K562 (cell line): ENCODE measurements around the gene PLAAT3. TPM values are rescaled to one million over a fixed set of nuclear protein-coding genes. Genes with fewer than 3 reads are reported as not detected.

Source experiments
- AFF4 ChIP-seq: sonication (generic); formaldehyde crosslinking; IDR thresholded peaks from 2 replicates; pipeline ENCODE4 v1.8.0; 2023; ENCODE audit warnings: mild to moderate bottlenecking, missing genetic modification reagents
- ARID1B ChIP-seq: fragments of 450-650 bp; IDR thresholded peaks from 2 replicates; pipeline ENCODE4 v1.6.1; 2016; ENCODE audit warnings: antibody characterized with exemption, mild to moderate bottlenecking, inconsistent platforms
- CBX5 ChIP-seq: IDR thresholded peaks from 2 replicates; pipeline ENCODE4 v1.6.1; 2014; ENCODE audit warnings: low read depth, borderline replicate concordance
- EGR1 ChIP-seq: fragments of 450-650 bp; conservative IDR thresholded peaks from 2 replicates; pipeline ENCODE4 v1.6.1; 2017; ENCODE audit warnings: mild to moderate bottlenecking
- FOXA3 ChIP-seq, 2 experiments: fragments of 450-650 bp in 1 of 2; sonication (generic) in 1 of 2; formaldehyde crosslinking; IDR thresholded peaks in 1 of 2; conservative IDR thresholded peaks in 1 of 2; 2 replicates each; pipeline versions ENCODE4 v1.4.0 to v1.8.0; 2020 to 2022; ENCODE audit warnings: mild to moderate bottlenecking in 2 of 2, missing genetic modification reagents in 1 of 2
- HES1 ChIP-seq: fragments of 450-650 bp; IDR thresholded peaks from 2 replicates; pipeline ENCODE4 v1.6.1; 2016; ENCODE audit warnings: low read depth, mild to moderate bottlenecking, moderate library complexity
- LARP7 ChIP-seq: fragments of 450-650 bp; IDR thresholded peaks from 2 replicates; pipeline ENCODE4 v1.6.1; 2016
- MGA ChIP-seq: fragments of 450-650 bp; IDR thresholded peaks from 2 replicates; pipeline ENCODE4 v1.6.1; 2016; ENCODE audit warnings: mild to moderate bottlenecking, moderate library complexity
- MYNN ChIP-seq, 2 experiments: sonication (generic); formaldehyde crosslinking in 1 of 2; IDR thresholded peaks; 2 replicates each; pipeline versions ENCODE4 v1.5.0 to v1.6.1; 2016 to 2020; ENCODE audit warnings: antibody characterized with exemption in 1 of 2, missing genetic modification reagents in 1 of 2
- SMARCC2 ChIP-seq: fragments of 450-650 bp; IDR thresholded peaks from 2 replicates; pipeline ENCODE4 v1.6.1; 2017; ENCODE audit warnings: antibody characterized with exemption, moderate library complexity, mild to moderate bottlenecking, low read depth
- polyA plus RNA-seq, 8 experiments: library from polyadenylated mRNA; depleted of rRNA in 4 of 8; stranded (reverse) in 5 of 8; unstranded in 3 of 8; fragments of >200 nt; fragmentation: Nextera tagmentation in 2 of 8; fragmentation: Illumina TruSeq in 1 of 8; extraction: Ambion mirVana in 2 of 8; extraction: Trizol in 1 of 8; gene quantifications; 2 replicates each; pipeline versions ENCODE4 v1.2.1 to v1.2.3, GENCODE V29; 2011 to 2014; ENCODE audit warnings: inconsistent platforms in 1 of 8, missing spikeins in 1 of 8
- total RNA-seq, 7 experiments: library from RNA; depleted of rRNA in 6 of 7; stranded (reverse); fragments of >200 nt in 6 of 7; fragmentation: Illumina TruSeq in 2 of 7; extraction: Trizol in 2 of 7; gene quantifications; 2 replicates each; pipeline versions ENCODE4 v1.2.1 to v1.2.3, GENCODE V29; 2011 to 2021; ENCODE audit warnings: low replicate concordance in 1 of 7

The PLAAT3 gene
- total and polyA plus RNA-seq, 9 of the 15 experiments (the other 6 are each of a cell fraction or from before 2014, with no cell fraction given): 0.80 to 2.7 (median 1.4) TPM

GRCh38 chr11:63567044-63567840 is 47.0 kb downstream of the PLAAT3 start (continued):
- peak; percentile 28; the same call in 1 of the 2 replicates for TF ChIP-seq MGA
- TF ChIP-seq FOXA3 (CRISPR knock-in tag; conservative IDR thresholded peaks at IDR 0.05 in 1 of 2, IDR thresholded peaks at IDR 0.05 in 1 of 2): 0 out of 4 replicates have a peak, but pooled peaks of 1 of the 2 experiments have one; percentile 22
- peak; percentile 70 for TF ChIP-seq MYNN (IDR thresholded peaks at IDR 0.05)
- no peak for TF ChIP-seq MYNN (CRISPR knock-in tag; IDR thresholded peaks at IDR 0.05)
- TF ChIP-seq ARID1B: peak; percentile 94
- peak; percentile 63; the same call in 1 of the 2 replicates for TF ChIP-seq EGR1
- TF ChIP-seq CBX5: no peak
- 0 out of 2 replicates have a peak, but pooled peaks have one; percentile 1 for TF ChIP-seq AFF4 (CRISPR knock-in tag)
- TF ChIP-seq SMARCC2: peak; percentile 90; the same call in 1 of the 2 replicates
- TF ChIP-seq LARP7: no peak
- TF ChIP-seq HES1: peak; percentile 67; the same call in 1 of the 2 replicates
